CD4-positive, alpha-beta T cell (primary cell): Measurements from ENCODE around the gene PKIB. TPM values are rescaled to one million over a fixed set of nuclear protein-coding genes. Genes with fewer than 3 reads are reported as not detected.

Experiments used
- ATAC-seq: fragments of 200-7000 bp; cut with Tn5 transposase; one replicate; pipeline ENCODE4 v1.10.0; 2022; ENCODE audit warnings: mild to moderate bottlenecking; ENCODE audit not compliant: poor library complexity
- CTCF ChIA-PET: fragments of 350-600 bp; sonication (Branson Sonifier 250); formaldehyde crosslinking; loops from one replicate; lab custom pipeline; 2021; ENCODE audit warnings: antibody characterized with exemption, inconsistent platforms; lab: Charles Lee
- POLR2A ChIA-PET: fragments of 350-600 bp; sonication (Branson Sonifier 250); formaldehyde crosslinking; loops from one replicate; lab custom pipeline; 2021; ENCODE audit warnings: antibody characterized with exemption, inconsistent platforms; lab: Charles Lee
- DNase-seq, 14 experiments: peaks; one replicate each; pipeline ENCODE4 v3.0.0-alpha.2; 2013 to 2020; ENCODE audit warnings: mixed read lengths in 2 of 14
- H3K27ac ChIP-seq, 2 donors: one replicate each; pipeline versions ENCODE4 v1.5.1 to v1.7.0; 2013; ENCODE audit warnings: low read length in 2 of 2, low read depth in 1 of 2, mild to moderate bottlenecking in 1 of 2
- H3K27me3 ChIP-seq, 2 experiments: 1 replicate in 1 of 2; 2 replicates in 1 of 2; pipeline versions ENCODE4 v1.6.1 to v1.7.0; 2013; ENCODE audit warnings: low read length in 2 of 2, control low read depth in 1 of 2, mild to moderate bottlenecking in 1 of 2, moderate library complexity in 1 of 2; ENCODE audit not compliant: insufficient read depth in 2 of 2, control insufficient read depth in 1 of 2
- H3K36me3 ChIP-seq: one replicate; pipeline ENCODE4 v1.6.1; 2013; ENCODE audit warnings: low read length, control low read depth; ENCODE audit not compliant: insufficient read depth
- H3K4me1 ChIP-seq: one replicate; pipeline ENCODE4 v1.6.1; 2013; ENCODE audit warnings: low read length, control low read depth; ENCODE audit not compliant: insufficient read depth
- H3K4me3 ChIP-seq: one replicate; pipeline ENCODE4 v1.5.1; 2013; ENCODE audit warnings: mild to moderate bottlenecking, low read length, moderate library complexity
- H3K9me3 ChIP-seq, 2 experiments: 1 replicate in 1 of 2; 2 replicates in 1 of 2; pipeline versions ENCODE4 v1.6.1 to v1.7.0; 2013; ENCODE audit warnings: low read length in 2 of 2, mild to moderate bottlenecking in 2 of 2, control low read depth in 1 of 2, moderate library complexity in 1 of 2; ENCODE audit not compliant: control insufficient read depth in 1 of 2, insufficient read depth in 1 of 2
- H3K27ac Mint-ChIP-seq: one replicate; pipeline ENCODE4 v1.8.0; 2020; ENCODE audit warnings: mixed read lengths
- H3K27me3 Mint-ChIP-seq: one replicate; pipeline ENCODE4 v1.8.0; 2021; ENCODE audit warnings: mixed read lengths
- H3K36me3 Mint-ChIP-seq: one replicate; pipeline ENCODE4 v1.8.0; 2021; ENCODE audit warnings: low read depth, mixed read lengths
- H3K4me1 Mint-ChIP-seq: one replicate; pipeline ENCODE4 v1.8.0; 2021; ENCODE audit warnings: low read depth, mixed read lengths
- H3K4me3 Mint-ChIP-seq: one replicate; pipeline ENCODE4 v1.8.0; 2020; ENCODE audit warnings: mild to moderate bottlenecking, mixed read lengths
- H3K9me3 Mint-ChIP-seq: one replicate; pipeline ENCODE4 v1.8.0; 2020; ENCODE audit warnings: mixed read lengths
- CTCF ChIP-seq: fragments of 200-600 bp; IDR thresholded peaks from one replicate; pipeline ENCODE4 v1.8.0; 2022; ENCODE audit warnings: antibody characterized with exemption, mild to moderate bottlenecking
- intact Hi-C, 2 experiments: fragments of 100-400 bp; cut with DNase I in 1 of 2; cut with micrococcal nuclease in 1 of 2; formaldehyde crosslinking; loops; one replicate each; pipeline versions ENCODE4 v1.15.1 to v1.9.0; 2023 to 2025; cut with DNase I, micrococcal nuclease
- polyA plus RNA-seq, 2 donors: library from polyadenylated mRNA; unstranded; fragments of 120-200 nt; gene quantifications; one replicate each; pipeline ENCODE4 v1.2.1, GENCODE V29; 2013
- total RNA-seq, 174 experiments: library from RNA in 2 of 174; stranded (reverse) in 2 of 174; gene quantifications; one replicate each; pipeline ENCODE4 v1.2.3 and lab custom pipeline; 2021 to 2026

PKIB gene
- total RNA-seq, result 1 to 10 TPM in 1 of 2 experiments, under 1 TPM in 1; 0.47 to 1.1 TPM
- 1.2 TPM for polyA plus RNA-seq (2013, experiment 1 of 2)
- polyA plus RNA-seq (2013, experiment 2 of 2), result 0.71 TPM
- 0 to 2.3 (median 0.16) reads per million in 172 experiments for total RNA-seq (lab: John Stamatoyannopoulos, UW)

GRCh38 chr6:122609881-122610689 lies at the start of gene PKIB:
TSS of gene PKIB (plus strand) at chr6:122610405. CDS start at chr6:122717795, 107,390 bp downstream.
- H3K27ac Mint-ChIP-seq, result peak within 1 kb of the TSS; percentile 50
- TF ChIP-seq CTCF, result no peak
- peaks cover 57% of the 10 kb centered on the region for H3K27me3 Mint-ChIP-seq
- Histone ChIP-seq H3K4me3 (peak within 1 kb of the TSS; percentile 47), H3K27me3 (peaks cover 20 to 35% of the 10 kb centered on the region in 2 experiments), H3K4me1 (peaks cover 10% of the 10 kb centered on the region), H3K9me3 (peaks cover 0 to 9% of the 10 kb centered on the region in 2 experiments), H3K36me3 (no peaks in the 10 kb centered on the region), H3K27ac (no peak within 1 kb of the TSS)
- peaks cover 24% of the 10 kb centered on the region for H3K4me1 Mint-ChIP-seq
- POLR2A ChIA-PET, result no interaction called here
- intact Hi-C loops, result no loop called here
- ATAC-seq (peak; percentile 77), DNase-seq (peak in 13 of 14 experiments; percentile 4 to 66 (median 24))
- peak within 1 kb of the TSS; percentile 93 for H3K4me3 Mint-ChIP-seq
- CTCF ChIA-PET, result no interaction called here
- H3K36me3 Mint-ChIP-seq, result no peaks in the 10 kb centered on the region
- peaks cover 2% of the 10 kb centered on the region for H3K9me3 Mint-ChIP-seq

- H3K4me1 Mint-ChIP-seq, result no peaks in the 10 kb centered on the region
- Histone ChIP-seq H3K9me3 (peaks cover 6% of the 10 kb centered on the region in 2 experiments), H3K4me3 (no peak overlapping the region), H3K36me3 (no peaks in the 10 kb centered on the region), H3K4me1 (no peaks in the 10 kb centered on the region), H3K27ac (no peak overlapping the region), H3K27me3 (peaks cover 0 to 4% of the 10 kb centered on the region in 2 experiments)
- no peak for DNase-seq
- ChIA-PET CTCF (no interaction called here), POLR2A (no interaction called here)
- no peak overlapping the region for H3K27ac Mint-ChIP-seq
- H3K4me3 Mint-ChIP-seq, result no peak overlapping the region
- H3K36me3 Mint-ChIP-seq, result no peaks in the 10 kb centered on the region
- H3K27me3 Mint-ChIP-seq, result no peaks in the 10 kb centered on the region
- no peak for TF ChIP-seq CTCF
- intact Hi-C loops, result no loop called here
- peaks cover 8% of the 10 kb centered on the region for H3K9me3 Mint-ChIP-seq
- ATAC-seq, result no peak
These were observed 46.7 kb upstream of the PKIB start for GRCh38 chr6:122563364-122564052.

GRCh38 chr6:122564230-122564629 lies 46.0 kb upstream of the PKIB start:
- Histone ChIP-seq H3K9me3 (peaks cover 6% of the 10 kb centered on the region in 2 experiments), H3K4me1 (no peaks in the 10 kb centered on the region), H3K36me3 (no peaks in the 10 kb centered on the region), H3K4me3 (no peak overlapping the region), H3K27ac (no peak overlapping the region), H3K27me3 (peaks cover 0 to 4% of the 10 kb centered on the region in 2 experiments)
- no peak for ATAC-seq
- DNase-seq, result no peak
- intact Hi-C loops, result no loop called here
- H3K27me3 Mint-ChIP-seq, result peaks cover 4% of the 10 kb centered on the region
- H3K4me1 Mint-ChIP-seq, result no peaks in the 10 kb centered on the region
- peaks cover 5% of the 10 kb centered on the region for H3K9me3 Mint-ChIP-seq
- H3K36me3 Mint-ChIP-seq, result no peaks in the 10 kb centered on the region
- no peak overlapping the region for H3K4me3 Mint-ChIP-seq
- CTCF ChIA-PET, result no interaction called here
- H3K27ac Mint-ChIP-seq, result no peak overlapping the region
- TF ChIP-seq CTCF, result no peak
- POLR2A ChIA-PET, result no interaction called here
